Fibroblast of lung (primary cell): Measurements from ENCODE around the gene QPCT.

Experiments used
- EZH2 ChIP-seq: IDR thresholded peaks from 2 replicates; pipeline ENCODE4 v1.5.1; 2012; ENCODE audit warnings: low read length, control low read depth, mild to moderate bottlenecking; ENCODE audit errors: missing control alignments
- TF ChIP-seq, protein P1 (sequence below), 2 donors: IDR thresholded peaks in 1 of 2; conservative IDR thresholded peaks in 1 of 2; 1 replicate in 1 of 2; 2 replicates in 1 of 2; pipeline ENCODE4 v1.5.1; 2011 to 2012; ENCODE audit warnings: low read length in 2 of 2, control low read depth in 1 of 2, inconsistent platforms in 1 of 2, low read depth in 1 of 2, mild to moderate bottlenecking in 1 of 2

DNA sequence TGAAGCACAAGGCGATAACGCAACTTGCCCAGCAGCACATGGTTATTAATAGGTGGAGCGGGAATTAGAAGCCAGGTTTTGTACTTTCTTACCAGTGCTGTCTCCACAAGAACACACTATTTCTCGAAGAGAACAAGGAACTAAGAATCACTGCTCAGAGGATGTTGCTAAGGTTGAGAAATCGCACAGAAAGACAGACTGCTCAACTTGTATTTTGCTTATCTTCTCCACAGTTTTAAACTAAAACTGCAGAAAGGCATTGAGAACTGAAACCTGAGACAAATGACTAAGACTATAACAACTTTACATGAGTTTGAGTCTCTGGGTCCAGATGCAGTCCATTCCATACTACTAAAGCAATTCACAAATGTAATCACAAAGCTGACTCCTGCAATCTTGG is 26.0 kb upstream of the QPCT start:
- TF ChIP-seq, protein P1, sequence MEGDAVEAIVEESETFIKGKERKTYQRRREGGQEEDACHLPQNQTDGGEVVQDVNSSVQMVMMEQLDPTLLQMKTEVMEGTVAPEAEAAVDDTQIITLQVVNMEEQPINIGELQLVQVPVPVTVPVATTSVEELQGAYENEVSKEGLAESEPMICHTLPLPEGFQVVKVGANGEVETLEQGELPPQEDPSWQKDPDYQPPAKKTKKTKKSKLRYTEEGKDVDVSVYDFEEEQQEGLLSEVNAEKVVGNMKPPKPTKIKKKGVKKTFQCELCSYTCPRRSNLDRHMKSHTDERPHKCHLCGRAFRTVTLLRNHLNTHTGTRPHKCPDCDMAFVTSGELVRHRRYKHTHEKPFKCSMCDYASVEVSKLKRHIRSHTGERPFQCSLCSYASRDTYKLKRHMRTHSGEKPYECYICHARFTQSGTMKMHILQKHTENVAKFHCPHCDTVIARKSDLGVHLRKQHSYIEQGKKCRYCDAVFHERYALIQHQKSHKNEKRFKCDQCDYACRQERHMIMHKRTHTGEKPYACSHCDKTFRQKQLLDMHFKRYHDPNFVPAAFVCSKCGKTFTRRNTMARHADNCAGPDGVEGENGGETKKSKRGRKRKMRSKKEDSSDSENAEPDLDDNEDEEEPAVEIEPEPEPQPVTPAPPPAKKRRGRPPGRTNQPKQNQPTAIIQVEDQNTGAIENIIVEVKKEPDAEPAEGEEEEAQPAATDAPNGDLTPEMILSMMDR (conservative IDR thresholded peaks at IDR 0.05 in 1 of 2, IDR thresholded peaks at IDR 0.05 in 1 of 2; ENCODE audit: low read depth in 1 of 2, low read length in 2 of 2), result no peak
- no peak for TF ChIP-seq EZH2
